ENCODE measurements around the gene ADK. TPM values are rescaled to one million over a fixed set of nuclear protein-coding genes. Genes with fewer than 3 reads are reported as not detected.

ADK gene
- total and polyA plus RNA-seq, 2 donors from 2014 or later, result 33.0 to 38.3 TPM

GRCh38 chr10:74328388-74328787, 177.4 kb downstream of the ADK start:
- no peaks in the 10 kb centered on the region for H3K36me3 ChIP-seq (ENCODE audit: control insufficient read depth in 2 of 3, insufficient read depth in 3 of 3, low read length in 3 of 3)
- no peaks in the 10 kb centered on the region for H3K4me1 ChIP-seq (ENCODE audit: control insufficient read depth in 2 of 3, insufficient read depth in 2 of 3, low read depth in 1 of 3, low read length in 3 of 3)
- H3K9ac ChIP-seq (ENCODE audit: low read length in 3 of 3), result no peak overlapping the region
- TF ChIP-seq, protein P1, sequence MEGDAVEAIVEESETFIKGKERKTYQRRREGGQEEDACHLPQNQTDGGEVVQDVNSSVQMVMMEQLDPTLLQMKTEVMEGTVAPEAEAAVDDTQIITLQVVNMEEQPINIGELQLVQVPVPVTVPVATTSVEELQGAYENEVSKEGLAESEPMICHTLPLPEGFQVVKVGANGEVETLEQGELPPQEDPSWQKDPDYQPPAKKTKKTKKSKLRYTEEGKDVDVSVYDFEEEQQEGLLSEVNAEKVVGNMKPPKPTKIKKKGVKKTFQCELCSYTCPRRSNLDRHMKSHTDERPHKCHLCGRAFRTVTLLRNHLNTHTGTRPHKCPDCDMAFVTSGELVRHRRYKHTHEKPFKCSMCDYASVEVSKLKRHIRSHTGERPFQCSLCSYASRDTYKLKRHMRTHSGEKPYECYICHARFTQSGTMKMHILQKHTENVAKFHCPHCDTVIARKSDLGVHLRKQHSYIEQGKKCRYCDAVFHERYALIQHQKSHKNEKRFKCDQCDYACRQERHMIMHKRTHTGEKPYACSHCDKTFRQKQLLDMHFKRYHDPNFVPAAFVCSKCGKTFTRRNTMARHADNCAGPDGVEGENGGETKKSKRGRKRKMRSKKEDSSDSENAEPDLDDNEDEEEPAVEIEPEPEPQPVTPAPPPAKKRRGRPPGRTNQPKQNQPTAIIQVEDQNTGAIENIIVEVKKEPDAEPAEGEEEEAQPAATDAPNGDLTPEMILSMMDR (IDR thresholded peaks at IDR 0.05; ENCODE audit: borderline replicate concordance, extremely low read depth, insufficient read depth), result no peak
- H3K9me3 ChIP-seq (ENCODE audit: control insufficient read depth in 2 of 3, insufficient read depth in 1 of 3, low read length in 3 of 3), result no peaks in the 10 kb centered on the region
- intact Hi-C loops (cut with DNase I), result no loop called here
- no peaks in the 10 kb centered on the region for H3K27me3 ChIP-seq (ENCODE audit: control insufficient read depth, insufficient read depth, low read length)
- no peak overlapping the region for H3K4me3 ChIP-seq (ENCODE audit: low read length in 3 of 3)
- DNase-seq, result no peak
- no peak for FAIRE-seq
- H3K27ac ChIP-seq (ENCODE audit: low read depth in 2 of 2, low read length in 2 of 2), result no peak overlapping the region

- no peaks in the 10 kb centered on the region for H3K9me3 ChIP-seq (ENCODE audit: control insufficient read depth in 2 of 3, insufficient read depth in 1 of 3, low read length in 3 of 3)
- H3K4me1 ChIP-seq (ENCODE audit: control insufficient read depth in 2 of 3, insufficient read depth in 2 of 3, low read depth in 1 of 3, low read length in 3 of 3), result no peaks in the 10 kb centered on the region
- no peak overlapping the region for H3K27ac ChIP-seq (ENCODE audit: low read depth in 2 of 2, low read length in 2 of 2)
- TF ChIP-seq, protein P1 (IDR thresholded peaks at IDR 0.05; ENCODE audit: borderline replicate concordance, extremely low read depth, insufficient read depth), result no peak
- no peaks in the 10 kb centered on the region for H3K27me3 ChIP-seq (ENCODE audit: control insufficient read depth, insufficient read depth, low read length)
- H3K9ac ChIP-seq (ENCODE audit: low read length in 3 of 3), result no peak overlapping the region
- DNase-seq (no peak), FAIRE-seq (no peak)
- intact Hi-C loops (cut with DNase I), result no loop called here
- H3K36me3 ChIP-seq (ENCODE audit: control insufficient read depth in 2 of 3, insufficient read depth in 3 of 3, low read length in 3 of 3), result no peaks in the 10 kb centered on the region
- no peak overlapping the region for H3K4me3 ChIP-seq (ENCODE audit: low read length in 3 of 3)
Measured at GRCh38 chr10:74329873-74330272, 178.9 kb downstream of the ADK start.

- FAIRE-seq, result no peak
- H3K36me3 ChIP-seq (ENCODE audit: control insufficient read depth in 2 of 3, insufficient read depth in 3 of 3, low read length in 3 of 3), result no peaks in the 10 kb centered on the region
Measured at GRCh38 chr10:74330646-74331045, 179.6 kb downstream of the ADK start.

More at GRCh38 chr10:74330646-74331045, 179.6 kb downstream of the ADK start:
- intact Hi-C loops (cut with DNase I), result no loop called here
- Histone ChIP-seq H3K9ac (ENCODE audit: low read length in 3 of 3) (no peak overlapping the region), H3K27me3 (ENCODE audit: control insufficient read depth, insufficient read depth, low read length) (no peaks in the 10 kb centered on the region), H3K27ac (ENCODE audit: low read depth in 2 of 2, low read length in 2 of 2) (no peak overlapping the region), H3K4me1 (ENCODE audit: control insufficient read depth in 2 of 3, insufficient read depth in 2 of 3, low read depth in 1 of 3, low read length in 3 of 3) (no peaks in the 10 kb centered on the region), H3K4me3 (ENCODE audit: low read length in 3 of 3) (no peak overlapping the region), H3K9me3 (ENCODE audit: control insufficient read depth in 2 of 3, insufficient read depth in 1 of 3, low read length in 3 of 3) (no peaks in the 10 kb centered on the region)
- DNase-seq, result no peak
- TF ChIP-seq, protein P1 (IDR thresholded peaks at IDR 0.05; ENCODE audit: borderline replicate concordance, extremely low read depth, insufficient read depth), result no peak
